HG03103 (cell line): ENCODE measurements around the gene PHF8.

Source experiments
- ATAC-seq: cut with Tn5 transposase; IDR thresholded peaks from one replicate; pipeline ENCODE4 v1.9.1; 2021; ENCODE audit warnings: low read depth; ENCODE audit not compliant: unreplicated experiment

Gene PHF8

DNA sequence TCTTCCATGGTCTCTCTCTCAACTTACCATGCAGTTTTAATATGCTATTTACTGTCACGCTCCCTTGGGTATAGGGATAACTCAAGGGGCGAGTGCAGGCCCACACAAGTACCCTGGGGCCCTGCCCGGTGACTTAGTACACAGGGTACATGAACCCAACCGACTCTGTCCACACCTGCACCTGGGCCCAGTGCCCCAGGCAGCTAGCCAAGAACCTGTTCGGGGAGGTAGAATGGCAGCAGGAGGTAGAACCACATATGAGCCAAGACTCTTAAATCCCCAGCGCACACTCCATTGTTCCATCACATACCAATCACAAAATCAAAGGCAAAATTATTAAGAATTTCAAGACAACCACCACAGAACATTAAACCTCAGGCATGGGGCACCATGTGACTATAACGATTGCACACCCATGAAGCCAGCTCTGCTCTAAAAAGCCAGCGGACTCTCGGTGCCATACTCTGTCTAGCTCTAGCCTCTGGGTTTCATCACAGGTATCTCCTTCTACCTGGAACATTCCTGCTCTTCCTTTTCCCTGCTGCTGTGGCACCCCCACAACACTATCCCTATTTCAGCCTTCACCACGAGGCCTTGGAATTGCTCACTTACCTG, 14.6 kb downstream of the PHF8 start:
- ATAC-seq, result no peak

DNA sequence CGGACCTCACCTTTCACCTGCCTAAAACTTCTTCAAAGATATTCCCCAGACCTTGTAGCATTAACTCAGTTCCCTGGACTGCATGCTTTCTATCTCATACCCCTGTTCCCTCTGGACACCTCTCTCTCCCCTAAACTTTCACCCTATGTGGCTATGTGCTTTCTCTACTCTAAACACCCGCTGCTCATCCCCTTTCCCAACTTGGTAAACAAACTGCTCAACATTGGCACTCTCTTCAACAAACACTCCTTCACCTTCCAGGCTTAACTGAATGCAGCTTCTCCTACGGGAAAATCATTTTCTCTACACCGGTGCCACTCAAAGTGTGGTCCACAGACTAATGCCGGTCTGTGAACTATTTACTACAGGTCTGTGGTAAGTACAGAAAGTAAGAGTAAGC, 19.9 kb downstream of the PHF8 start:
- no peak for ATAC-seq

DNA sequence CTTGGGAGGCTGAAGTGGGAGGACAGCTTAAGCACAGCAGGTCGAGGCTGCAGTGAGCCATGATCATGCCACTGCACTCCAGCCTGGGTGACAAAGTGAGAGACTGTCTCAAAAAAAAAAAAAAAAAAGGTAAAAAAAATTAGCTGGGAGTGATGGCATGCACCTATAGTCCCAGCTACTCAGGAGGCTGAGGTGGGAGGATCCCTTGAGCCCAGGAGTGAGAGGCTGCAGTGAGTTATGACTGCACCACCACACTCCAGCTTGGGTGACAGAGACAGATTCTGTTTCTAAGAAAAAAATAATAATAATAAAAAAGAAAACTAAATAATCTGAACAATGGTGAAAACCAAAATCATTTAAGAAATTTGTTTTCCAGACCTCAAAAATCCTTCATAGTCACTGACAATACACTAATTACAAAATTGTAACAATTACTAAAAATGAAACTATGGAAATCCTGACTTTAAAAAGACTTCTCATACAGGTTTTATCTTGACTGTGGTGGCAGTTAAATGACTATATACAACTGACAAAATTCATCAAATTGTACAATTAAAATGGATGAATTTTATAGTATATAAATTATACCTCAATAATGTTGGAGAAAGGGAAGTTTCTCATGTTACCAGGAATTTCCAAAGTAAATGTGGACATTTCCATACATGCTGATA, 31.3 kb downstream of the PHF8 start:
- ATAC-seq, result no peak

DNA sequence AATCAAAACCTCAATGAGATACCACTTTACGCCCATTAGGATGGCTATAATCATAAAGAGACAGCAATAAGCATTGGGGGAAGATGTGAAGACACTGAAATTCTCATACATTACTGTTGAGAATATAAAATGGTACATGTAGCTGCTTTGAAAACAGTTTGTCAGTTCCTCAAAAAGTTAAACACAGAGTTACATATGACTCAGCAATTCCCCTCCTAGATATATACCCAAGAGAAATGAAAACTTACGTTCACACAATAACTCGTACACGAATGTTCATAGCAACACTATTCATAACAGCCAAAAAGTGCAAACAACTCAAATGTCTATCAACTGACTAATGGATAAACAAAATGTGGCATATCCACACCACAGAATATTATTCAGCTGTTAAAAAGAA, 36.6 kb downstream of the PHF8 start:
- ATAC-seq, result no peak

DNA sequence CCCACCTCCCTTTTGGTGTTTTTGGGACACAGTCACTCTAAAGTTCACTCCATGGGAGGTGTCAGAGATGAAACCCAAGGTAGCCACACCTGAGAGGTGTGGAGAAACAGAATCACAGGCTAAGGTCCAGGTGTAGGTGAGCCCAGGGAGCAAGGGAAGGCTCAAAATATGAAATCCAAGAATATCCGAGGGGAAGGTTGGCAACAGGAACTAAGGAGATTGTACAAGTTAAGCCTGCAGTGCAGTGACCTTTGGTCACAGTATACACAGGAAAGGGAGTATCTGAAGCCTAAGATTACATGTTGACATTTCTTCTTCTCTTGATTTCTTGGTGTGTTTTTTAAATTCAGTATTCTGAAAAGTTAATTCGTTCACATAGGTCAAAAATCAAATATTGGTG, 46.5 kb downstream of the PHF8 start:
- no peak for ATAC-seq

DNA sequence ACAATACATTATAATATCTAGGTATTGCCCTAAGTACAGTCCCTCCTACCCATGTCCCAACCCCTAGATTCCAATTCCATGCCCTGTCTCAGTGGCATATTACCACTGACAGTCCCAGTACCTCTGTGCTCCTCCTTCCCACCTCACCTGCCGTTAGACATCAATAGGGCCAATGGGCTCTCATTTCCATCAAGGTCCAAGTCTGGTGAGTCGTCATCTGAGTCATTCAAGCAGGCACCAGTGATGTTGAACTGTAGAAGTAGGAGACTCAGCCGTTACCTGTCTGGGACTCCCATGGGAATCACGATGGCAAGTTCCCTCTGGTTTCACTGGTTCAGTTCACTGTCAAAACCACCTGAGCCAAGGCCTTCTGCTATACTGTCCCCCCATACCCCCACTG, 51.7 kb downstream of the PHF8 start:
- no peak for ATAC-seq

DNA sequence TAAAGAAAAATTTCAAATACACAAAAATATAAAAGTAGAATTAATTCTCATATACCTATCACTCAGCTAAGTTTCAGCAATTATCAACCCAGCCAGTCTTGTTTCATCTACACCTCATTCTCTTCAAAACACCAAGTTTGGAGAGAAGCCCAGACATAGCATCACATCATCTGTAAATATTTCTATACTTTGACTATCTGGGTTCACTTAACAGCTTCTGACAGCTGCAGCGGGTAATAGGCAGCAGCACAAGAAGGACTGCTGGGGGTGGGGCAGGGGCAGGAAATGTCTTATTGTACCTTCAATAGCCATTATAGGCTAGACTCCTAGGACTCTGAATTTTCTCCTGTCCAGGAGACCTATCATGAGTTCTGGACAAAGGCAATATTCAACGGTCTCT, 54.1 kb downstream of the PHF8 start:
- no peak for ATAC-seq

DNA sequence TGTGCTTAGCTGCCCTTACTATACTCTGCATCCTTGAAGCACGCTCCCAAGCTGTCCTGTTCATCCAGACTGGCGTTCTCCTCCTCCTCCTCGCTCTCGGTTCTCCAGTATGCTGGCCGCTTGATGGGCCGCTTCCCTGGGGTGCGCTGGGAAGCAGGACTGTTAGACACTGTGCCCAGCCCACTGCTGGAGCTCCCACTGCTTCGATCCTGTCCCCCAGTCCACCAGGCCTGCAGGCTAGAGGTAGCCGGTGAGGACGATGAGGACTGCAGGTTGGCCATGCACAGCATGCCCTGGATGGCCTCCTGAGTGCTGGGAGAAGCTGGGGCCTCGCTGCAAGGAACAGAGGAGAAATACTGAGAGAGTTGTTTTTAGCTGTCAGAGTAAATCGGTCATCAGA, 59.4 kb downstream of the PHF8 start:
- no peak for ATAC-seq

DNA sequence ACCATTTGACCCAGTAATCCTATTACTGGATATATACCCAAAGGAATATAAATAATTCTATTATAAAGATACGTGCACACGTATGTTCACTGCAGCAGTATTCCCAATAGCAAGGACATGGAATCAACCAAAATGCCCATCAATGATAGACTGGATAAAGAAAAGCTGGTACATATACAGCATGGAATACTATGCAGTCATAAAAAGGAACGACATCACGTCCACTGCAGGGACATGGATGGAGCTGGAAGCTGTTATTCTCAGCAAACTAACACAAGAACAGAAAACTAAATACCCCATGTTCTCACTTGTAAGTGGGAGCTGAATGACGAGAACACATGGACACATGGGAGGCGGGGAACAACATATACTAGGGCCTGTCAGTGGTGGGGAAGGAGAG, 69.7 kb downstream of the PHF8 start:
- ATAC-seq, result no peak

DNA sequence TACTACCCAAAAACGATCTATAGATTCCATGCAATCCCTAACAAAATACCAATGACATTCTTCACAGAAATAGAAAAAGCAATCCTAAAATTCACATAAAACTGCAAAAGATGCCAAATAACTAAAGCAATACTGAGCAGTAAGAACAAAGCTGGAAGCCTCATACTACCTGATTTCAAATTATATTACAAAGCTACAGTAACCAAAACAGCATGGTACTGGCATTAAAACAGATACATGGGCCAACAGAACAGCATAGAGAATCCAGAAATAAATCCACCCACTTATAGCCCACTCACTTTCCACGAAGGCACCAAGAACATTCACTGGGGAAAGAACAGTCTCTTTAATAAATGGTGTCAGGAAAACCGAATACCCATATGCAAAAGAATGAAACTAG, 74.7 kb downstream of the PHF8 start:
- ATAC-seq, result no peak

DNA sequence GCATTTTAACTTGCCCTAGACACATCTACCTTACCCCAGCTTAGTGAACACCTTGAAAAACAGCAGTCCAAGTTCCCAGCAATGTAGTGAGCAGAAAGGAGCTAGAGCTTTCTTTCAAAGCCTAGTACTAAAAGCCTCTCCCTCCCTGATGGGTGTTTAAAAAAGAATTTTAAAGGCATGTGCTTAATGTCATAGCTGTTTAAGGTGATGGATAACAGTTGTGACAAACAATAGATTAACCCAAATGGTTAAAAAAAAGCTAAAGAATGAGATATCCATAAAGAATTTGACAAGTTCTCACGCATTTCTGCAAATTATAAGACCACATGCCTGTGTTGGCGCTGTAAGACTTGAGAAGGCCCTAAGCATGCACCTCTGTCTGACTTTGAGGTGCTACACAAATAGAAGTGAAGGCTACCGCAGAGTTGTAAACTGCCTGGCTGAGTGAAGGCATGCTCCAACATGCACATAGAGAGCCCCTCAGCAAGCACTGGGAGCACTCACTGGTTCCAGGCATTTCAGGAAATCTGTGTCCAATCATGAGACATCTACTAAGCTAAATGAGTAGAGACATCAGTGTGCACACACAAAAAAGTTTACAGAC, 94.0 kb downstream of the PHF8 start:
- no peak for ATAC-seq

DNA sequence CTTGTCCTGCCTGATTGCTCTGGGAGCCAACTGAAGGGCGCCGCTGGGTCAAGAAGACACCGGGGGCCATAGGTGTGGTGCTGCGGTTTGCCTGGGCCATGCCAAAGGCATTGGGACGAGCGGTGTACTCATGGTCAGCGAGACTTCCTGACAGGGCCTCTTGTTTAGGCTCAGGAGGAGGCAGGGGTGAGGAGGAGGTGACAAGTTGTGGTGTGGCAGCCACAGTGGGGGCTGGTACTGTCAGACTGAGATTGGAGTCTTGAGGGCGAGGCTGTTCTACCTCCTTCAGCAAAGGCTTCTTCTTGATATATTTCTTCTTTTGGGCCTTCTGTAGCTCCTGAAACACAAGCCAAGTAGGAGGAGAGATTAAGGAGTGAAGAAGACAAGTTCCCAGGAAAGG, 104.1 kb downstream of the PHF8 start:
- ATAC-seq, result no peak

DNA sequence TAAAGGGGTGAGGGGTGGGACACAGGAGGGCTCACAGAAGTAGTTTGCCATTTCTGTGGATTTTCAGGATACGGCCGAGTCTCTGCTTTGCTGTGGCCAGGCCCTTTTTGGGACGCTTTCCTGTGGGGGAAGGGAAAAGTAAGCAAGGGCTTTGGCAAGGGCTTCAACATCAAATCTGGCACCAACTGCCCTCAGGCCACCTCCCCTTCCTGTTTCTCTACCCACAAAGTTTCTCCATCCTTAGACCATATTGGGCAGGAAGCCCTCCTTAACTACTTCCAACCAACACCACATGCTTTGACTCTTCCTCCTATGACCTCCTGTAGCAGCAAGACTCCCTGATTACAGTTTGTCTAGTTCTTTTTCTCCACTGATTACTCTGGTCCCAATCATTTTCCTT, 105.1 kb downstream of the PHF8 start:
- no peak for ATAC-seq

DNA sequence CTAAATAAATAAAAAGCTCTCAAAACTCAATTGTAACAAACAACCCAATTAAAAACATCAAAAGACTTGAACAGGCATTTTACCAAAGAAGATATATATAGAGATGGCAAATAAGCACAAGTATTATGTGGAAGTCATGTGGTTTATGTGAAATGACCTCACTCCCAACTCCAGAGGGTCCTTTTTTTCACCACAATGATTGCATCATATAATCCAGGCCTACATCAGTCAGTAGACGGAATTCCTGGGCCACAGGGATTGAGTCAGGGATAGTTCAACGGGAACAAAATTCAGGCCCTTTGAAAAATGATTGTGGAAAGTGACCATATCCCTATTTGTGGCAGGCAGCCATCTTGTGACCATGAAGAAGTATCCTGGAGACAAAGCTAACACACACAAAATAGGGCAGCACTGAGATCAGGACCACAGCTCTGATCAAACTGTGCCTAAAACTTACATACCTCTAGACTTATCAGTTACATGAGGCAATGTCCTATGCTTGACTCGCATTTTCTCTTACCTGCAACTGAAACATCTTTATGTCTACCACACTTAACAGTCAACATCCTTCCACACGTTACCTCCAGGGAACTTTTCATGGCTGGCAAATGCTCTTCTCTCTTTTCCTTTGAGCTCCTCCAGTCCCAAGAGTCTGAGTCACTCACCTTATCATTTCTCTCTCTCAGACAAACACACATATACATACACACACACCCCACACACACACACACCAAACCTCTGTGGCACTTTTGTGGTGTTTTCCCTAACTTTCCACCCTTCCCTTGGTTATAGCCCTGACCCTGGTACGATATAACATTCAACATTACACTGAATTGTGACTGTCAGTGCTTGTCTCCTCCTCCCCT, 113.5 kb downstream of the PHF8 start:
- ATAC-seq, result no peak

DNA sequence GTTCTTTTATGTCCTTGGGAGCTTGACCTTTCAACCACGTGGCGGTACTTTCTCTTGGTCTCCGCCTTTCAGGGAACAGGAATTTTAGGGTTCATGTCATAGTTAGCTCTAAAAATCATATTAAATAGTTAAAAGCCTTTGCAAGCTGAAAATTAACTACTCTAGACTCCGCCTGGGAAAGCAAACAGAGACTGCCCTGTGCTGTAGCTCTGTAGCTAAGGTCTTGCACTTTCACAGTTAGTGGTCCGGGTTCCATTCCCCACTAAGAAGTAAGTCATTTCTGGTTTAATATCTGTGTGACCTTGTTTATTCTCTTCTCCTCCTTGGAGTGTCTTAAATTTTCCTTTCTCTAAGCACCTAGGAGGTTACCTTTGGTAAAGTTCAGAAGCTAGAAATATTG, 118.2 kb downstream of the PHF8 start:
- no peak for ATAC-seq

DNA sequence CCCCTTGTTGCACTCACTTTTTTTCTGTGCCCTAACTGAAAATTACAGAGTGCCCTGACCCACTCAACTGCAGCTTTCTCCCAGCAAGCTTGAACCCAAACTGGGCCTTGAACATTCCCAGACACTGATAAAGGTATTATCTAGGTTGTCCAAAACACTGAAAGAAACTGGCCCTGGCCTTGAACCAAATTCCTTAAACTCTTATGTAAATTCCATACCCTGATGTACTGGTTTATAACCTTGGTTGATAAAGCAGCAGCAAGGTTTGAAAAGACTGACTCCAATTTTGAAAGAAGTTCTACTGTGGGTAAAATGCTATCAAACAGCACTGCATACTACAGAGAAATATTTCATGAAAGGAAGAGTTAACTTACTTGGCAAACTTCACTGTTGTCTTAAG, 125.6 kb downstream of the PHF8 start:
- ATAC-seq, result no peak

DNA sequence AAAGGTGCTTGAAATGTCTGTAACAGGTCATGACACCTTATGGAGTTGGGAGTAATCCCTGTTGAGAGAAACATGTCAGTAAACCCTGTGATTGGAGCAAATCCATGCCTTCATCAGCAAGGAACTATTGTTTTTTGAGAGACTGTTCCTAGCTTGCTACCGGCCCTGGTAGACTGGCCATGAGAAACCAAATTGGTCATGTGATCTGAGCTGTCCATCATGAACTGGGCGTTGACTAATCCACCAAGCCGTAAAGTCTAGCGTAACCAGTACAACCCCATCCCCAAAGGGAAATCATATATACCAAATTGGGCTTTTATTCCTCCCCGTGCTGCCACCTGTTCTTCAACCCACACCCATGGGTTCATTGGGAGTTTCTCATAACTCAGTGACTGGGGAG, 143.7 kb downstream of the PHF8 start:
- ATAC-seq, result no peak

DNA sequence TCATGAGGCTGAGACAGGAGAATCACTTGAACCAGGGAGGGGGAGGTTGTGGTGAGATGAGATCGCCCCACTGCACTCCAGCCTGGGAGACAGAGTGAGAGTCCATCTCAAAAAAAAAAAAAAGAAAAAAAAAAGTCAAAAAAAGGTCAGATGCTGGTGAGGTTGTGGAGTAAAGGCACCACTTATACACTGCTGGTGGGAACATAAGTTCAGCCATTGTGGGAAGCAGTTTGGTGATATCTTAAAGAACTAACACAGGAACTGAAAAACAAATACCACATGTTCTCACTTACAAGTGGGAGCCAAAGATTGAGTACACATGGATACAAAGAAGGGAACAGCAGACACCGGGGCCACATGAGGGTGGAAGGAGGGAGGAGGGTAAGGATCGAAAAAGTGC, 149.0 kb downstream of the PHF8 start:
- no peak for ATAC-seq
